ENCODE results near the gene GOLGA5. TPM values are rescaled to one million over a fixed set of nuclear protein-coding genes. Genes with fewer than 3 reads are reported as not detected.

Gene GOLGA5
- total and polyA plus RNA-seq, 2 experiments from 2014 or later: 50.0 to 62.4 TPM

GRCh38 chr14:92789457-92790089 is 4.5 kb upstream of the GOLGA5 start:
- DNase-seq (ENCODE audit: low spot score): no peak
- Histone ChIP-seq H3K27me3 (no peaks in the 10 kb centered on the region), H3K9me2 (replicated peaks; ENCODE audit: insufficient read depth) (no peaks in the 10 kb centered on the region), H3K9me3 (ENCODE audit: low read depth) (peaks cover 17% of the 10 kb centered on the region), H3K27ac (no peak overlapping the region), H3K4me3 (no peak overlapping the region), H3K4me1 (ENCODE audit: insufficient read depth) (peaks cover 4% of the 10 kb centered on the region), H3K36me3 (replicated peaks; ENCODE audit: insufficient read depth, low read depth) (no peaks in the 10 kb centered on the region), H4K20me1 (ENCODE audit: insufficient read depth, poor library complexity, severe bottlenecking) (no peaks in the 10 kb centered on the region), H3K4me2 (no peak overlapping the region), H3K79me2 (peaks cover 2% of the 10 kb centered on the region), H2AFZ (no peak overlapping the region)
- TF ChIP-seq CTCF (IDR thresholded peaks at IDR 0.05; ENCODE audit: poor library complexity) (no peak), EZH2 (IDR thresholded peaks at IDR 0.05; ENCODE audit: borderline replicate concordance) (no peak), EZH2phosphoT487 (IDR thresholded peaks at IDR 0.05; ENCODE audit: low read depth, severe bottlenecking, unreplicated experiment) (no peak)

GRCh38 chr14:92792885-92793284 is 1.2 kb upstream of the GOLGA5 start:
- Histone ChIP-seq H3K4me3 (no peak overlapping the region), H4K20me1 (ENCODE audit: insufficient read depth, poor library complexity, severe bottlenecking) (no peaks in the 10 kb centered on the region), H3K4me1 (ENCODE audit: insufficient read depth) (peaks cover 12% of the 10 kb centered on the region), H3K9me2 (replicated peaks; ENCODE audit: insufficient read depth) (no peaks in the 10 kb centered on the region), H3K9me3 (ENCODE audit: low read depth) (peaks cover 12% of the 10 kb centered on the region), H3K36me3 (replicated peaks; ENCODE audit: insufficient read depth, low read depth) (no peaks in the 10 kb centered on the region), H3K4me2 (peak overlapping the region; percentile 71), H3K27me3 (no peaks in the 10 kb centered on the region), H3K27ac (peak overlapping the region; percentile 83), H3K79me2 (peaks cover 31% of the 10 kb centered on the region), H2AFZ (peak overlapping the region; percentile 31)
- DNase-seq (ENCODE audit: low spot score): no peak
- TF ChIP-seq EZH2phosphoT487 (IDR thresholded peaks at IDR 0.05; ENCODE audit: low read depth, severe bottlenecking, unreplicated experiment) (no peak), CTCF (IDR thresholded peaks at IDR 0.05; ENCODE audit: poor library complexity) (no peak), EZH2 (IDR thresholded peaks at IDR 0.05; ENCODE audit: borderline replicate concordance) (no peak)
- 81% methylated on average over 4 of the region's 4 CpGs for WGBS (ENCODE audit: low lambda C conversion rate, missing lambda C conversion rate)

- Histone ChIP-seq H4K20me1 (ENCODE audit: insufficient read depth, poor library complexity, severe bottlenecking) (no peaks in the 10 kb centered on the region), H3K4me2 (peak overlapping the region; percentile 94), H3K79me2 (peaks cover 46% of the 10 kb centered on the region), H3K9me3 (ENCODE audit: low read depth) (peaks cover 2% of the 10 kb centered on the region), H3K4me1 (ENCODE audit: insufficient read depth) (peaks cover 12% of the 10 kb centered on the region), H3K4me3 (peak overlapping the region; percentile 46), H3K36me3 (replicated peaks; ENCODE audit: insufficient read depth, low read depth) (no peaks in the 10 kb centered on the region), H3K9me2 (replicated peaks; ENCODE audit: insufficient read depth) (no peaks in the 10 kb centered on the region), H3K27me3 (no peaks in the 10 kb centered on the region), H2AFZ (peak overlapping the region; percentile 49), H3K27ac (peak overlapping the region; percentile 91)
- peak; percentile 34 for DNase-seq (ENCODE audit: low spot score)
- TF ChIP-seq EZH2 (IDR thresholded peaks at IDR 0.05; ENCODE audit: borderline replicate concordance) (no peak), CTCF (IDR thresholded peaks at IDR 0.05; ENCODE audit: poor library complexity) (no peak), EZH2phosphoT487 (IDR thresholded peaks at IDR 0.05; ENCODE audit: low read depth, severe bottlenecking, unreplicated experiment) (no peak)
- under 1% methylated on average over 19 of the region's 20 CpGs for WGBS (ENCODE audit: low lambda C conversion rate, missing lambda C conversion rate)
These were observed 439 bp downstream of the GOLGA5 start for GRCh38 chr14:92794547-92794941.
